Lower leg skin (tissue), 4 donors: ENCODE measurements around the gene PDZRN4. TPM values are rescaled to one million over a fixed set of nuclear protein-coding genes. Genes with fewer than 3 reads are reported as not detected.

Experiments
- DNase-seq, 2 donors: peaks; one replicate each; pipeline ENCODE4 v3.0.0-alpha.2; 2019; ENCODE audit warnings: low spot score in 2 of 2
- H3K4me3 ChIP-seq: fragments of 200-600 bp; sonication (generic); 2 replicates; pipeline ENCODE4 v1.5.1; 2017; ENCODE audit warnings: mild to moderate bottlenecking, low read depth; ENCODE audit not compliant: poor library complexity, severe bottlenecking
- CTCF ChIP-seq, 3 donors: fragments of 450-650 bp; IDR thresholded peaks; one replicate each; pipeline ENCODE4 v1.5.1; 2016; ENCODE audit warnings: antibody characterized with exemption in 3 of 3, mild to moderate bottlenecking in 3 of 3, moderate library complexity in 2 of 3
- POLR2A ChIP-seq, 2 donors: fragments of 450-650 bp; IDR thresholded peaks; one replicate each; pipeline ENCODE4 v1.6.1; 2016 to 2017; ENCODE audit warnings: antibody characterized with exemption in 2 of 2, mild to moderate bottlenecking in 1 of 2, moderate library complexity in 1 of 2
- WGBS, 2 donors: methylation state at CpG; one replicate each; pipeline ENCODE4 v1.1.5; 2018; 5-methylcytosine and 5-hydroxymethylcytosine counted together
- intact Hi-C: fragments of 100-400 bp; cut with DNase I; formaldehyde crosslinking; loops from one replicate; pipeline ENCODE4 v1.15.0; 2023; ENCODE audit warnings: low total_unique reads
- total RNA-seq, 4 donors: library from RNA; depleted of rRNA; stranded (reverse); fragments of >200 nt; gene quantifications; one replicate each; pipeline ENCODE4 v1.1.0, GENCODE V29; 2016

Gene PDZRN4
- total RNA-seq, 4 donors from 2014 or later, result 0.65 to 8.3 (median 3.6) TPM

- no peak for DNase-seq
- no peak overlapping the region for H3K4me3 ChIP-seq
- intact Hi-C loops, result no loop called here
- TF ChIP-seq CTCF (IDR thresholded peaks at IDR 0.05), result no peak
- TF ChIP-seq POLR2A (IDR thresholded peaks at IDR 0.05), result no peak
- 67 to 86% methylated on average over 2 of the region's 2 CpGs for WGBS, 2 donors
These were observed 32.8 kb downstream of the PDZRN4 start for GRCh38 chr12:41220931-41221330.

GRCh38 chr12:41221491-41221890, 33.4 kb downstream of the PDZRN4 start:
- no peak for DNase-seq
- TF ChIP-seq CTCF (IDR thresholded peaks at IDR 0.05) (no peak), POLR2A (IDR thresholded peaks at IDR 0.05) (no peak)
- no peak overlapping the region for H3K4me3 ChIP-seq
- WGBS, 2 donors, result 51 to 64% methylated on average over 4 of the region's 4 CpGs
- intact Hi-C loops, result no loop called here

GRCh38 chr12:41223600-41223999, 35.5 kb downstream of the PDZRN4 start:
- no peak overlapping the region for H3K4me3 ChIP-seq
- TF ChIP-seq CTCF (IDR thresholded peaks at IDR 0.05) (no peak), POLR2A (IDR thresholded peaks at IDR 0.05) (no peak)
- 94 to 97% methylated on average over 3 of the region's 3 CpGs for WGBS, 2 donors
- no peak for DNase-seq
- intact Hi-C loops, result no loop called here

GRCh38 chr12:41224066-41224465, 35.9 kb downstream of the PDZRN4 start:
- WGBS, 2 donors, result 79 to 83% methylated on average over 1 of the region's 1 CpG
- no peak overlapping the region for H3K4me3 ChIP-seq
- DNase-seq, result no peak
- intact Hi-C loops, result no loop called here
- TF ChIP-seq POLR2A (IDR thresholded peaks at IDR 0.05) (no peak), CTCF (IDR thresholded peaks at IDR 0.05) (no peak)

- TF ChIP-seq CTCF (IDR thresholded peaks at IDR 0.05), result no peak
- TF ChIP-seq POLR2A (IDR thresholded peaks at IDR 0.05), result no peak
- intact Hi-C loops, result no loop called here
- H3K4me3 ChIP-seq, result no peak overlapping the region
- no peak for DNase-seq
- 84 to 88% methylated on average over 1 of the region's 1 CpG for WGBS, 2 donors
These were observed 37.1 kb downstream of the PDZRN4 start for GRCh38 chr12:41225179-41225578.

GRCh38 chr12:41228066-41228820, 40.1 kb downstream of the PDZRN4 start:
- intact Hi-C loops, result no loop called here
- H3K4me3 ChIP-seq, result no peak overlapping the region
- 58 to 61% methylated on average over 3 of the region's 3 CpGs for WGBS, 2 donors
- TF ChIP-seq CTCF (IDR thresholded peaks at IDR 0.05) (no peak), POLR2A (IDR thresholded peaks at IDR 0.05) (no peak)
- no peak for DNase-seq
